Hepatocyte (in vitro differentiated cells): Measurements from ENCODE around the gene OSBPL3.

Source experiments
- CTCF ChIP-seq: fragments of 200-600 bp; sonication (generic); IDR thresholded peaks from 2 replicates; pipeline ENCODE4 v1.5.1; 2016; ENCODE audit warnings: antibody characterized with exemption, mild to moderate bottlenecking; ENCODE audit not compliant: poor library complexity
- EZH2 ChIP-seq: fragments of 200-600 bp; sonication (generic); IDR thresholded peaks from 2 replicates; pipeline ENCODE4 v1.6.1; 2016; ENCODE audit warnings: antibody characterized with exemption, mild to moderate bottlenecking, borderline replicate concordance
- EZH2phosphoT487 ChIP-seq: fragments of 200-600 bp; sonication (generic); IDR thresholded peaks from one replicate; pipeline ENCODE4 v1.6.1; 2018; ENCODE audit warnings: antibody characterized with exemption, mild to moderate bottlenecking, low read depth, moderate library complexity; ENCODE audit not compliant: unreplicated experiment, severe bottlenecking

- TF ChIP-seq EZH2 (no peak), CTCF (no peak), EZH2phosphoT487 (no peak)
These were observed 106.0 kb downstream of the OSBPL3 start for GRCh38 chr7:24873944-24874343.
